HG03558 (cell line): ENCODE measurements around the gene HOXD3.

ENCODE experiments used
- ATAC-seq: cut with Tn5 transposase; IDR thresholded peaks from one replicate; pipeline ENCODE4 v1.9.1; 2021; ENCODE audit warnings: moderate number of reproducible peaks; ENCODE audit not compliant: unreplicated experiment; ENCODE audit errors: extremely low read depth

HOXD3 gene

DNA sequence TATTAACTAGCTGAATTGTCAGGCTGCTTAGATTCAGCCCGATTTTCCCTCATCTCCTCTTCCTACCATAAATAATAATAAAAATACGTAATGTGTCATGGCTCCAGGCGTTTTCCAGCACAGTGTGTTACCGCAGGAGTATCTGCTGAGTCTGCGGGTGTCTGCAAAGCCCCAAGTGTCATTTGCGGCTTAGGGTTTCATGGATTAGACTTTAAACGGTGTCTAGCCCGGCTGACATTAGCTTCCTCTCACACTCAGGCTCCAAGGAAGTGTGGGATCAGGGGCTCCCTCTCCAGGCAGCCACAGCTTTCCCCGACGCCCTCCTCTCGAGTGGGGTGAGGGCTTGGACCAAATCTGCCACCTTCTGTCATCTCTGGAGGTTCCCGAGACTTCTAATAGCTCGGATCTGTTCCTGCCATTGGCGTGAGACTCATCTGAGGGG lies 17.3 kb downstream of the HOXD3 start:
- no peak for ATAC-seq

GRCh38 chr2:176174824-176175708 lies 18.0 kb downstream of the HOXD3 start:
- ATAC-seq: no peak

GRCh38 chr2:176175709-176176607 lies 18.9 kb downstream of the HOXD3 start:
- no peak for ATAC-seq

DNA sequence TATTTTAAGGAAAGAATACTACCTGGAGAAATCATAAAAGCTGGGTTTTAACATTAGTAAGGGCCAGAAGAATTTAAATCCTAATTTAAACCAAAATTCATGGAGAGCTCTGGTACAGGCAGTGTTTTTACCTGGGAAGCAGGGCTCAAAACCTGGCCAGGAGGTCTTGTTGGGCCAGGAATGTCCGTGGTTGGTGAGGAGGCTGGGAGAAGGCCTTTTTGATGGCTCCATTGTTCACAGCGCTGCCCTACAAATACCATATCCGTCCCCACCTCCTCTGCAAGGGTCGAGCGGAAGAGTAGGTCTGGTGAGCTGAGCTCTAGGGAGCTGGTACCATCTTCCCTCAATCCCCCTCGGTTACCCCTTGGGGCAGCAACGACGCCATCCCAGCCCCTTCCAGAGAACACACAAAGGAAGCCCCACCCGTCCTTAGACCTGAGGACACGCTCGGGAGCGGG lies 20.5 kb downstream of the HOXD3 start:
- no peak for ATAC-seq

DNA sequence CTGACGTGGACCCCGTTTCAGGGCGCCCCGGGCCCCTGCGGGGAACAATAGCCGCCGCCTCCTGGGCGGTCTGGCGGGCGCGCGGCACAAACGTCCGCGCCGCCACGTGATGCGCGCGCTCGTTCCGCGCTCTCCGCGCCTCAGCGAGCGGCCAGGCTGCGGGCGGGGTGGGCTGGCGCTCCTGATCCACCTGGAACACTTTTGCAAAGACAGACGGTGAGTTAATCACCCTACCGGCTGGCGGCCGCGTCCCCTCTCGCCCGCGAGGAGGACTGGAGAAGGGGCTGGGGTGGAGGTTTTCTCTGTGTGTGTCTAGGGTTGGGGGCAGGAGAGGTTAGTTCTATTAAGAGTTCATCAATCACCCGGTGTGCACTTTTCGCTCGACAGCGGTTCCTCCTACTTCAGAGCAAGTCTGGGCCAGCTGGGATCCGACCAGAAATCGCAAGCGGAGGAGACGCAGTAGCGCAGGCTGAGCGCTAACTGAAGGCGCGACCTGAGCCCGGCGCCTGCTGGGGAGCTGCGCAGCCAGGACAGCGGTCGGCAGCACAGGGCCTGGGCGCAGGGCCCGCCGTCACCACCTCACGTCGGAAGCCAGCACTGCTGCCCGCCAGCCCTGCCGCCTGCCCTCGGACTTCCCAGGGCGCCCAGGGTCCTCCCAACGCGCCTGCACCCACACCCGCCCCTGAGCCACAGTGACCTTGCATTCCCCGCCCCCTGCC lies 21.1 kb downstream of the HOXD3 start:
- ATAC-seq: no peak

DNA sequence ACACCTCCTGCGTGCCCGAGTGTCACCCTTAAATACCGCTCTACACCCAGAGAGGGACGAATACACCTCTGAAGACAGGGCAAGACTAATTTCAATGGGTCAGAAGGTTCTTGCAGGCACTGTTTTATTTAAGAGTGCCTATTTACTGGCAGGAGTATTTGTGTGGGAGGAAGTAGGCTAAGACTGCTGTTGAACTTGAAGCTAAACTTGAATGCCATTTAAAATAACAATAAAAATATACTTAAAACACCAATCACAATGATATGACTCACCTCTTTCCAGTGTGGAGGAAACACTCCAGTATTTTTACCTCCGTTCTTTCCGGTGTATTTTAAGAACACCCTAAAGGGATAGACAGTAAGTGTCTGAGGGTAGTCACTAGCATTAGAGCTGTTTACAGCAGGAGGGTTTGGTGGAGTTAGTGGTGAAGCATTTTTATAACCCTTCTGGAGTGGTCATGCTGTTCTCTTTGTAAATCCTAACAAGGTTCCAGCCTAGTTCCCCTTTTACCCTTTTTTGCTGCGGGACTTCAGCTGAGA lies 21.7 kb downstream of the HOXD3 start:
- no peak for ATAC-seq

DNA sequence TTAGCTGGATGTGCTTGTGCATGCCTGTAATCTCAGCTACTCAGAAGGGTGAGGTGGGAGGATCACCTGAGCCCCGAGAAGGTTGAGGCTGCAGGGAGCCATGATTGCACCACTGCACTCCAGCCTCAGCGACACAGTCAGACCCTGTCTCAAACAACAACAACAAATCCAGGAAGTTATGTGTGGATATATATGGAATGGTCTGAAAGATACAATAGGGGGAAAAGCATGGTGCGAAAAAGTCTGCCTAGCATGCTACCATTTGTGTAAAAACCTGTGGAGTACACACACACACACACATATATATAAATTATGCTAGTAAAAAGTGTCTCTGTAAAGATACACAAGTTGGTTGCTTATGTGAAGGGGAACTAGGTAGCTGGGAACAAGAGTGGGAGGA lies 24.4 kb downstream of the HOXD3 start:
- ATAC-seq: no peak

- ATAC-seq: no peak
Measured at GRCh38 chr2:176182671-176183070, 25.6 kb downstream of the HOXD3 start.

- ATAC-seq: no peak
Measured at GRCh38 chr2:176184749-176185148, 27.6 kb downstream of the HOXD3 start.

- no peak for ATAC-seq
Measured at GRCh38 chr2:176186024-176186423, 28.9 kb downstream of the HOXD3 start.

- ATAC-seq: no peak
Measured at GRCh38 chr2:176187200-176187898, 30.2 kb downstream of the HOXD3 start.

DNA sequence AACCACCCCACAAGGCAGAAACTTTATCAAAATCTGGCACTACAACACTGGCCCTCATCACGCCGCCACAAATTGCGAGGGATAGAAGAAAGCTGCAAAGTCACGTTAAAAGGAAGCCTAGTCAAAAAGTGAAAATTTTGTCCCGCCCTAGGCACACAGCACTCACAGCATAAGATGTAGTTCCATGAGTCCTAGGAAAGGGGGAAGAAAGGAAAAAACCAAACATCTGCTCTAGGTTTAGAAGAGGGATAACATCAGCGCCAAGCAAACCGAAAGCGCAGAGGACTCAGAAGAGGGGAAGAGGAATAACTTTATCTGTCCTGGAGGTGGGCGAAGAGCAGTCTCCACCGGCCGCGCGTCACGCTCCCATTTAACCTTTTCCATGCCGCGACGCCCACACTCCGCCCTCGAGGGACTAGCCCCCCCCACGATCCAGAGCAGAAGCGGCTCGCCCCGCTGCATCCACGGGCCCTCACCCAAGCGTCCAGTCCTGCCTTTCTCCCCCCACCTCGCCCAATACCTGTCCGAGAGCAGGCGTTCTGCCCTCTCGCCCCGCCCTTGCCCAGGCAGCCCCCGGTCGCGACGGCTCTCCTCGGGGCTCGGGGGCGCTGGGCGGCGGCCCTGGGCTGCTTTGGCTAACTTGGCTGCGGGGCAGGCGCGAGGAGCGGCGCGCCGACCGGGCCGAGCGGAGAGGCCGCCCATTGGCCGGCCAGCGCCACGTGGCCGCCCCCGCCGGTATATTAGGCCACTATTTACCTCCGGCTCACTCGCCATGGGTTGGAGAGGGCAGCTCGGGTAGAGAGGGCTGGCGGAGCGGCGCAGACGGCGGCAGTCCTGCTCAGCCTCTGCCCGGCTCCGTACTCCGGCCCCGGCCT lies 31.0 kb downstream of the HOXD3 start, which contains the start of gene HOXD1:
TSS of gene HOXD1 (plus strand) at position 770 of the 875 bp plus-strand sequence. CDS start 134 bp downstream, outside the sequence.
- no peak for ATAC-seq

- no peak for ATAC-seq
Measured at GRCh38 chr2:176188774-176189680, 31.9 kb downstream of the HOXD3 start.

- ATAC-seq: no peak
Measured at GRCh38 chr2:176189681-176190641, 32.9 kb downstream of the HOXD3 start.

DNA sequence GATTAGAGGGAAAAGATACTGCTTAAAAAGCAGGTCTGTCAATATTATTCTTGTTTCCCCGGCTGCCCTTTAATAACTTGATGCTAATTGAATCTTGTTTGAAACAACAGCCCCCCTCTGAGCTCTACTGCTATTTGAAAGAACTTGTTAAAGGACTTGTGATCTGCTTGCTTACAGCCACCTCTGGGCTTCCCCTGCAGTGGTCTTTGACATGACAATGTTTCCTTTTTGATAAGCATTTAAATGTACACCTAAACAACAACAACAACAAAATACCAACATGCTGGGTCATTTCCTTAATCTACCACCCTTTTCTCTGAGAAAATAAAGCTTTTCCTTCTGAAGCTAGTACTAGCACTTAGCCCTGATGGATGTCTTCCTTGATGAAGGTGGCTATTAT lies 35.2 kb downstream of the HOXD3 start:
- no peak for ATAC-seq

DNA sequence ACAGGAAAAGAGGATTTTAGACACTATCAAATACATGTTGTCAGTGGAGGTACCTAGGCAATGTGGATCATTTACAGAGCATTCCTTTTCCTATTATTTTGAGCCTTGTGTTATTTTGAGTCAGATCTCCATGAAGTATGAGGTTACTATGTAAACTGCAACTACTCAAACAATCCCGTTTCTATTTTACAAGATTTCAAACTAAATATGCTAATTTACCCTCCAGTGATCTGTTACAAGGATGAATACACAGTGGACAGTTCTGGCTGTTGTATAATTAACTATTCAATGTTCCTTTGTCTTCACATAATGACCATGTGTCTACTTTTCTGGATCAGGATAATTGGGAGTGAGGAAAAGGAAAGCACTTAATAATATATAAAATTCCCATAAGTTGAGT lies 35.9 kb downstream of the HOXD3 start:
- no peak for ATAC-seq
